Activated naive CD4-positive, alpha-beta T cell treated with anti-CD3 and anti-CD28 coated beads for 36 hours (primary cell): ENCODE results near the gene PTRH1. TPM values are rescaled to one million over a fixed set of nuclear protein-coding genes. Genes with fewer than 3 reads are reported as not detected.

Experiments used
- CTCF ChIA-PET: fragments of 350-600 bp; sonication (Branson Sonifier 250); formaldehyde crosslinking; loops from one replicate; lab custom pipeline; 2021; ENCODE audit warnings: antibody characterized with exemption; lab: Charles Lee
- DNase-seq: peaks from one replicate; pipeline ENCODE4 v3.0.0-alpha.2; 2020
- H3K27ac Mint-ChIP-seq: one replicate; pipeline ENCODE4 v1.8.0; 2021; ENCODE audit warnings: mild to moderate bottlenecking, mixed read lengths
- H3K27me3 Mint-ChIP-seq: one replicate; pipeline ENCODE4 v1.8.0; 2021; ENCODE audit warnings: low read depth, mixed read lengths
- H3K36me3 Mint-ChIP-seq: one replicate; pipeline ENCODE4 v1.8.0; 2021; ENCODE audit warnings: low read depth, mixed read lengths
- H3K4me1 Mint-ChIP-seq: one replicate; pipeline ENCODE4 v1.8.0; 2021; ENCODE audit warnings: low read depth, mixed read lengths
- H3K4me3 Mint-ChIP-seq: one replicate; pipeline ENCODE4 v1.8.0; 2021; ENCODE audit warnings: mild to moderate bottlenecking, moderate library complexity, mixed read lengths
- H3K9me3 Mint-ChIP-seq: one replicate; pipeline ENCODE4 v1.8.0; 2021; ENCODE audit warnings: mixed read lengths
- intact Hi-C: fragments of 100-400 bp; cut with micrococcal nuclease; formaldehyde crosslinking; loops from one replicate; pipeline ENCODE4 v1.15.1; 2023
- total RNA-seq, 2 experiments: library from RNA; stranded (reverse); gene quantifications; one replicate each; pipeline ENCODE4 v1.2.3, GENCODE V29; 2021

Gene PTRH1
- total RNA-seq, 2 experiments from 2014 or later: 23.3 to 24.1 TPM

- no peak overlapping the region for H3K27ac Mint-ChIP-seq
- H3K9me3 Mint-ChIP-seq: no peaks in the 10 kb centered on the region
- CTCF ChIA-PET: interaction anchor here (0.7 kb wide), 1 partner anchor 11 kb away, joined by 4 read pairs; the partner anchor contains the start of gene TOR2A
- H3K27me3 Mint-ChIP-seq: no peaks in the 10 kb centered on the region
- DNase-seq: no peak
- peaks cover 22% of the 10 kb centered on the region for H3K4me1 Mint-ChIP-seq
- H3K4me3 Mint-ChIP-seq: no peak overlapping the region
- intact Hi-C loops: no loop called here
- no peaks in the 10 kb centered on the region for H3K36me3 Mint-ChIP-seq
Observed at GRCh38 chr9:127724012-127724411, 8.5 kb upstream of the PTRH1 start.

GRCh38 chr9:127723444-127723843 lies 8.0 kb upstream of the PTRH1 start:
- DNase-seq: no peak
- Mint-ChIP-seq H3K9me3 (no peaks in the 10 kb centered on the region), H3K4me1 (peaks cover 22% of the 10 kb centered on the region), H3K36me3 (no peaks in the 10 kb centered on the region), H3K4me3 (no peak overlapping the region), H3K27ac (no peak overlapping the region), H3K27me3 (no peaks in the 10 kb centered on the region)
- CTCF ChIA-PET: interaction anchor here (0.7 kb wide), 1 partner anchor 12 kb away, joined by 4 read pairs; the partner anchor contains the start of gene TOR2A
- intact Hi-C loops: no loop called here

- Mint-ChIP-seq H3K4me3 (no peak overlapping the region), H3K36me3 (no peaks in the 10 kb centered on the region), H3K4me1 (peaks cover 22% of the 10 kb centered on the region), H3K9me3 (no peaks in the 10 kb centered on the region), H3K27me3 (no peaks in the 10 kb centered on the region), H3K27ac (no peak overlapping the region)
- intact Hi-C loops: no loop called here
- CTCF ChIA-PET: no interaction called here
- no peak for DNase-seq
Observed at GRCh38 chr9:127723013-127723412, 7.5 kb upstream of the PTRH1 start.

- no peaks in the 10 kb centered on the region for H3K27me3 Mint-ChIP-seq
- H3K9me3 Mint-ChIP-seq: no peaks in the 10 kb centered on the region
- H3K27ac Mint-ChIP-seq: no peak overlapping the region
- intact Hi-C loops: no loop called here
- H3K4me1 Mint-ChIP-seq: peaks cover 22% of the 10 kb centered on the region
- H3K4me3 Mint-ChIP-seq: no peak overlapping the region
- no peaks in the 10 kb centered on the region for H3K36me3 Mint-ChIP-seq
- CTCF ChIA-PET: interaction anchor here (0.8 to 1.0 kb wide), 2 partner anchors 137 to 154 kb away, joined by 3 read pairs; a partner anchor contains a TSS
- DNase-seq: no peak
Observed at GRCh38 chr9:127722055-127722745, 6.7 kb upstream of the PTRH1 start.

DNA sequence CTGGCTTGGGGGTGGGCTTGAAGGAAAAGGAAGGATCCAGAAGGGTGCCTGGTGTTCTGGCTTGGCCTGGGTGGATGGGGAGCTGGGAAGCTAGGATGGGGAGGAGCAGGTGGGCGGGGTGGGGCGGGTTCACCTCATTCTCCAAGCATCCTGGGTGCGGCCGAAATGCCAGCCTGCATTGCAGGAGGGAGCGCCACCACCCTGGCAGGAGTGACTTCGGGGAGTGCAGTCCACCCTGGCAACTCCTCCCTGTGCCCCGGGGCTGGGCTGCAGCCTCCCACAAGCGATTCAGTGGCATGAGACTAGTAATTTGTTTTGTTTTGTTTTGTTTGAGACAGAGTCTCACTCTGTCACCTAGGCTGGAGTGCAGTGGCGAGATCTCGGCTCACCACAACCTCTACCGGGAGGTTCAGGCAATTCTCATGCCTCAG lies 5.9 kb upstream of the PTRH1 start:
- DNase-seq: no peak
- no peak overlapping the region for H3K4me3 Mint-ChIP-seq
- no peaks in the 10 kb centered on the region for H3K9me3 Mint-ChIP-seq
- H3K27ac Mint-ChIP-seq: no peak overlapping the region
- intact Hi-C loops: no loop called here
- CTCF ChIA-PET: interaction anchor here (0.8 to 1.0 kb wide), 2 partner anchors 136 to 153 kb away, joined by 3 read pairs; a partner anchor contains a TSS
- no peaks in the 10 kb centered on the region for H3K36me3 Mint-ChIP-seq
- no peaks in the 10 kb centered on the region for H3K27me3 Mint-ChIP-seq
- H3K4me1 Mint-ChIP-seq: peaks cover 22% of the 10 kb centered on the region

GRCh38 chr9:127720865-127721227 lies 5.4 kb upstream of the PTRH1 start:
- Mint-ChIP-seq H3K9me3 (no peaks in the 10 kb centered on the region), H3K36me3 (no peaks in the 10 kb centered on the region), H3K4me3 (no peak overlapping the region), H3K27me3 (no peaks in the 10 kb centered on the region), H3K4me1 (peaks cover 28% of the 10 kb centered on the region), H3K27ac (no peak overlapping the region)
- no peak for DNase-seq
- CTCF ChIA-PET: interaction anchor here (1.2 kb wide), 1 partner anchor 14 kb away, joined by 4 read pairs; the partner anchor contains the start of gene TOR2A
- intact Hi-C loops: no loop called here

DNA sequence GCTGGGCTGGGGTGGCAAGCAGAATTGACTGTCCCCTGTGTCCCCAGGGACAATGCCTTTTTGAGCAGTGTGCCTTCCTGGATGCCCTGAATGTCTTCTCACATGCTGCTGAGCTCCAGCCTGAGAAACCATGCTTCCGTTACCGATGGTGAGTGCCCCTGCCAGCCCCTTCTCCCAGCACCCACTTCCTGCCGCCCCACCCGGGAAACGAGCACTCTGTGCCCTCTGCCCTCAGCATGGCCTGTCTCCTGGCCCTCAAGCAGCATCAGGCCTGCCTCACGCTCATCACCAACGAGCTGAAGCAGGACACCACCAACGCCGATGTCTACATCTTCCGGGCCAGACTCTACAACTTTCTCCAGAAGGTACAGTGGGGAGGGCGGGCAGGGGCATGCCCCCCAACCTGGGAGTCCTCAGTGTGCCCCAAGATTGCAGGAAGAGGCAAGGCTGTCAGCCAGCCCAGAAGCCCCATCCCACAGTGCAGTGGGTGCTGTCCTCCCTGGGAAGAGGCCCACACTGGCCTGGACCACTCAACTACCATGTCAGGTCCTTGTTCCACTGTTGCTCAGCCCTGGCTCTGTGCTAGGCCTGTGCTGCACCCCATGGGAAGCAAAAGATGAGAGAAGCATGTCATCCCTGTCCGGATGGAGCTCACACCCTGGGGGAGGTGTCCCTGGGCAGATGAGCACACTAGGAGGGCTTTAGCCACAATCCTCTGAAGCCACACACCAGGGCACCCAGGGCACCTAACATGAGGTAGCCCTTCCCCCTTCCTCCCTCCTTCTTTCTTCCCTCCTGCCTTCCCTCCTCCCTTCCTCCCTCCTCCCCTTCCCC lies 4.8 kb upstream of the PTRH1 start:
- H3K36me3 Mint-ChIP-seq: peaks cover 2% of the 10 kb centered on the region
- H3K4me3 Mint-ChIP-seq: peak overlapping the region; percentile 29
- intact Hi-C loops: no loop called here
- H3K4me1 Mint-ChIP-seq: peaks cover 28% of the 10 kb centered on the region
- H3K27me3 Mint-ChIP-seq: no peaks in the 10 kb centered on the region
- peak; percentile 27 for DNase-seq
- H3K27ac Mint-ChIP-seq: peak overlapping the region; percentile 50
- CTCF ChIA-PET: interaction anchor here (1.2 to 1.5 kb wide), 2 partner anchors 13 to 14 kb away, joined by 3 to 4 read pairs; partner anchors contain the start of gene TOR2A
- H3K9me3 Mint-ChIP-seq: no peaks in the 10 kb centered on the region

DNA sequence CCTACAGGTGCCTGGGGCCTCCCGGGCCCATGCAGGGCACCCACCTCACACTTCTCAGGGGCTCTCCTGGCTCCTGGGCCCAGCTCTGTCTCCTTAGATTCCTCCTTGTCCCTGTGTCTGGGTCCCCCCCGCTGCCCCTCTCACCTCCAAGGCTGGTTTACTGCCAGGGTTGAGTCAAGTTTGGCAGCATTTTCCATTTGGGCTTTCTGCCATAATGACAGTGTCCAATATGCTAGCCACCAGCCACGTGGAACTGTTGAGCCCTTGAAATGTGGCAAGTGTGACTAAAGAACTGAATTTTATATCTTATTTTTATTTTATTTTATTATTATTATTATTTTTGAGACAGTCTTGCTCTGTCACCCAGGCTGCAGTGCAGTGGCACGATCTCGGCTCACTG lies 2.3 kb upstream of the PTRH1 start:
- no peaks in the 10 kb centered on the region for H3K9me3 Mint-ChIP-seq
- intact Hi-C loops: loop anchor here (5.0 kb wide), 1 partner anchor 105 kb away; the partner anchor contains the start of gene STXBP1
- H3K27ac Mint-ChIP-seq: no peak overlapping the region
- H3K27me3 Mint-ChIP-seq: no peaks in the 10 kb centered on the region
- CTCF ChIA-PET: interaction anchor here (0.6 to 0.7 kb wide), 2 partner anchors 61 to 73 kb away, joined by 3 to 6 read pairs; no protein-coding TSS in a partner anchor
- no peak for DNase-seq
- H3K4me3 Mint-ChIP-seq: no peak overlapping the region
- peaks cover 34% of the 10 kb centered on the region for H3K4me1 Mint-ChIP-seq
- peaks cover 2% of the 10 kb centered on the region for H3K36me3 Mint-ChIP-seq

DNA sequence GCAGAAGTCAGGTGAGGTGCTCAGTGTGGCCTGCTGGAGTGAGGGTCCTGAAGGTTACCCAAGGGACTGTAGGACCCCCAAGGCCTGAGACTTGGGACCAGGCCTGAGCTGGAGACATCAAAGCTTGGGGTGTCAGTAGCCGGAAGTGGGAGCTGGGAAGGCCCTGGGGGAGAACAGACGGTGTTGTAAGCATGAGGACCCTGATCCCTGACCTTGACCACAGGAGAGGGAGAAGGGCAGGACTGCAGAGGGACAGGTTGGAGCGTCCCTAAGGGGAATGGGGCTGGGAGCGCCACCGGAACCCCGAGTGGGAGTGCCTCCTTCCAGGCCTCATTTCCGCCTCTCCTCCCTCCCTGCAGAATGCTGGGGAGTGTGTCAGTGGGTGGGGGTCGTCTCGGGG lies 949 bp upstream of the PTRH1 start:
- intact Hi-C loops: loop anchor here (5.0 kb wide), 1 partner anchor 104 kb away; the partner anchor contains the start of gene STXBP1
- peaks cover 39% of the 10 kb centered on the region for H3K4me1 Mint-ChIP-seq
- no peaks in the 10 kb centered on the region for H3K9me3 Mint-ChIP-seq
- peak overlapping the region; percentile 84 for H3K27ac Mint-ChIP-seq
- peaks cover 2% of the 10 kb centered on the region for H3K36me3 Mint-ChIP-seq
- peak overlapping the region; percentile 97 for H3K4me3 Mint-ChIP-seq
- CTCF ChIA-PET: interaction anchor here (0.6 to 2.9 kb wide), 3 partner anchors 18 to 153 kb away, joined by 3 to 14 read pairs (median 10); partner anchors contain the start of gene TOR2A
- no peaks in the 10 kb centered on the region for H3K27me3 Mint-ChIP-seq
- DNase-seq: no peak

- Mint-ChIP-seq H3K27me3 (no peaks in the 10 kb centered on the region), H3K27ac (peak overlapping the region; percentile 84), H3K4me3 (peak overlapping the region; percentile 97), H3K36me3 (peaks cover 2% of the 10 kb centered on the region), H3K4me1 (peaks cover 37% of the 10 kb centered on the region), H3K9me3 (no peaks in the 10 kb centered on the region)
- intact Hi-C loops: loop anchor here (1.0 to 5.0 kb wide), 3 partner anchors 16 to 103 kb away; partner anchors contain the start of genes STXBP1 and TOR2A
- CTCF ChIA-PET: interaction anchor here (1.0 to 2.9 kb wide), 4 partner anchors 20 to 155 kb away, joined by 3 to 14 read pairs (median 7); partner anchors contain the start of gene TOR2A
- peak; percentile 25 for DNase-seq
Observed at GRCh38 chr9:127714951-127715469, 453 bp downstream of the PTRH1 start.

DNA sequence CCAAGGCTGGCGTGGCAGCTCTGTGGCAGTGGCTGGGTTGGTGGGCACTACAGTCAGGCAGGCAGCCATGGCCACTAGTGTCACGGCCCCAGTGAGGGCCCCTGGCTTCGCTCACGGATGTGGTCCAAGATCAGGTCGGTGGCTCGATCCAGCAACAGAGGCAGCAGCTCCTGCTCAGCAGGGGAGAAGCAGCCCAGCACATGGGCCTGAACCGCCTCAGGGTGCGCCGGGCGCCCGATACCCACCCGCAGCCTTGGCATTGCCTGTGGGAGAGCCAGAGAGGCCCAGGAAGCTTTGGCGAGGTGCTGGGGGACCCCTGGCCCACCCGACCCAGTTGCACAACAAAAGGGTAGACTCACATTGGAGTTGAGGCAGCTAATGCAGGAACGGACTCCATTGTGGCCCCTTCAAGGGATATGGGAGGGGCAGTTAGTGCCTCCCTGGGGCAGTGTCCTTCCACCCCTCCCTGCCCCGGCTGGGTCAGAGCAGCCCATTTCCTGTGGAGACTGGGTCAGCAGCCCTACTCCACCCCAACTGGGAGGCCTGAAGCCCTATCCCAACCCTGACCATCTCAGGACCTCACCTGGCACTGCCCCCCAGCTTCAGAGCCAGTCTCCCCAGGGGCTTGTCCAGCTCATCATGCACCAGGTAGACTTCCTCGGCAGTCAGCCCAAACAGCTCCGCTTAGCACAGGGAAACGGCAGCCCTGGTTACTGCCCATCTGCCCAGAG lies 1.3 kb downstream of the PTRH1 start:
- no peaks in the 10 kb centered on the region for H3K9me3 Mint-ChIP-seq
- CTCF ChIA-PET: interaction anchor here (0.7 to 2.9 kb wide), 4 partner anchors 20 to 207 kb away, joined by 3 to 14 read pairs (median 4); partner anchors contain the start of gene TOR2A
- H3K36me3 Mint-ChIP-seq: peaks cover 2% of the 10 kb centered on the region
- DNase-seq: no peak
- no peaks in the 10 kb centered on the region for H3K27me3 Mint-ChIP-seq
- peaks cover 30% of the 10 kb centered on the region for H3K4me1 Mint-ChIP-seq
- peak overlapping the region; percentile 73 for H3K4me3 Mint-ChIP-seq
- no peak overlapping the region for H3K27ac Mint-ChIP-seq
- intact Hi-C loops: no loop called here
